Endothelial cell of umbilical vein (primary cell): ENCODE measurements around the gene DENND1A.

Source experiments
- EZH2 ChIP-seq: IDR thresholded peaks from 2 replicates; pipeline ENCODE4 v1.6.1; 2012; ENCODE audit warnings: borderline replicate concordance, low read depth, mild to moderate bottlenecking, moderate library complexity, low read length, inconsistent platforms; ENCODE audit not compliant: severe bottlenecking
- FOS ChIP-seq: IDR thresholded peaks from 2 replicates; pipeline ENCODE4 v1.6.1; 2011; ENCODE audit warnings: mild to moderate bottlenecking, low read length, moderate library complexity, borderline replicate concordance; ENCODE audit not compliant: insufficient read depth
- POLR2A ChIP-seq: IDR thresholded peaks from 2 replicates; pipeline ENCODE4 v1.6.1; 2012; ENCODE audit warnings: low read depth, mild to moderate bottlenecking, control low read depth, low read length
- POLR2AphosphoS5 ChIP-seq: IDR thresholded peaks from 2 replicates; pipeline ENCODE4 v1.6.1; 2012; ENCODE audit warnings: low read depth, mild to moderate bottlenecking, control low read depth, low read length, moderate library complexity; ENCODE audit not compliant: insufficient read depth
- TF ChIP-seq, protein P1 (sequence below), 2 donors: IDR thresholded peaks; 1 replicate in 1 of 2; 2 replicates in 1 of 2; pipeline ENCODE4 v1.5.1; 2011; ENCODE audit warnings: low read length in 2 of 2, mild to moderate bottlenecking in 2 of 2, moderate library complexity in 2 of 2, control low read depth in 1 of 2, inconsistent platforms in 1 of 2, low read depth in 1 of 2; ENCODE audit not compliant: insufficient read depth in 1 of 2; ENCODE audit errors: extremely low read depth in 1 of 2

GRCh38 chr9:123796618-123797484 is 133.1 kb downstream of the DENND1A start:
- no peak for TF ChIP-seq EZH2
- TF ChIP-seq, protein P1, sequence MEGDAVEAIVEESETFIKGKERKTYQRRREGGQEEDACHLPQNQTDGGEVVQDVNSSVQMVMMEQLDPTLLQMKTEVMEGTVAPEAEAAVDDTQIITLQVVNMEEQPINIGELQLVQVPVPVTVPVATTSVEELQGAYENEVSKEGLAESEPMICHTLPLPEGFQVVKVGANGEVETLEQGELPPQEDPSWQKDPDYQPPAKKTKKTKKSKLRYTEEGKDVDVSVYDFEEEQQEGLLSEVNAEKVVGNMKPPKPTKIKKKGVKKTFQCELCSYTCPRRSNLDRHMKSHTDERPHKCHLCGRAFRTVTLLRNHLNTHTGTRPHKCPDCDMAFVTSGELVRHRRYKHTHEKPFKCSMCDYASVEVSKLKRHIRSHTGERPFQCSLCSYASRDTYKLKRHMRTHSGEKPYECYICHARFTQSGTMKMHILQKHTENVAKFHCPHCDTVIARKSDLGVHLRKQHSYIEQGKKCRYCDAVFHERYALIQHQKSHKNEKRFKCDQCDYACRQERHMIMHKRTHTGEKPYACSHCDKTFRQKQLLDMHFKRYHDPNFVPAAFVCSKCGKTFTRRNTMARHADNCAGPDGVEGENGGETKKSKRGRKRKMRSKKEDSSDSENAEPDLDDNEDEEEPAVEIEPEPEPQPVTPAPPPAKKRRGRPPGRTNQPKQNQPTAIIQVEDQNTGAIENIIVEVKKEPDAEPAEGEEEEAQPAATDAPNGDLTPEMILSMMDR (IDR thresholded peaks at IDR 0.05; ENCODE audit: extremely low read depth in 1 of 2, insufficient read depth in 1 of 2, low read depth in 1 of 2, low read length in 2 of 2): no peak
- no peak for TF ChIP-seq POLR2A
- no peak for TF ChIP-seq POLR2AphosphoS5
- no peak for TF ChIP-seq FOS
